ENCODE data around the gene DSCAML1. TPM values are rescaled to one million over a fixed set of nuclear protein-coding genes. Genes with fewer than 3 reads are reported as not detected.
A peak's percentile ranks its signal among the peaks of the same experiment; 100 is the strongest.

Gene DSCAML1
- total and polyA plus RNA-seq, 2 of the 8 experiments (the other 6 are each of a cell fraction or from before 2014, with no cell fraction given) = 0.19 to 0.24 TPM

DNA sequence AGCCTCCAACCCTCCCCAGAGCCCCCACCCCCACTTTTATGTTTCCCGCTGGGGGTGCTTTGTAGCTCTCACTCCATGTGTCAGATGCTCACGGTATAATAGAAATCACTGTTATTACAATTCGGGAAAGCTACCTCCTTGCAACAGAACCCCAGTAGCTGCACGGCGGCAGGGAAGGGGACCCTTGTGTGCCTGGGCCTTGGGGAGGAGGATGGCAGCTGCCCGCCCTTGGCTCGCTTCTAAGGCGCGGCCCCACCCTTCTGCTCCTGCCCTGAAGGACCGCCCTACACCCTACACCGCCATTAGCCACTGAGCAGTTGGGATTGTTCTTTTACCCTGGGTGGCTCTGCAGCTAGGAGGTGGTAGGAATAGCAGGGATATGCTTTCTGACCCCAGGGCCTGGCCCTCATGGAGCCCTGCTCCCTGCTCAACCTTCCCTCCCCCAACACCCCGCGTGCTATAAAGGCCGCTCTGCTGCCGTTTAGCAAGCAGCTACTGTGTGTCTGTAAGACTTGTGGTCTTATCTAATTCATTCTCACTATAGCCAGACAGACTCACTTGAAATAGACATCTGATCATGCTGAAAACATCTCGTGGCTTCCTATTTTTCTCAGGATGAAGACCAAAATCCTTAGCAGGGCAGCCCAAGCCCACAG lies 249.7 kb downstream of the DSCAML1 start:
- DNase-seq (ENCODE audit: low read depth in 1 of 2, low spot score in 2 of 2) (no peak), FAIRE-seq (no peak)
- H2BK15ac ChIP-seq (ENCODE audit: low read length) = peak overlapping the region; percentile 25; the same call in 1 of the 2 replicates
- no peak overlapping the region for H4K5ac ChIP-seq (ENCODE audit: insufficient read length, low read depth, low read length)
- H2BK20ac ChIP-seq (ENCODE audit: low read length) = 0 out of 2 replicates have a peak overlapping the region, but pooled peaks have one; percentile 62
- H3K36me3 ChIP-seq (ENCODE audit: control insufficient read depth in 2 of 4, insufficient read depth in 4 of 4, low read length in 3 of 4) = no peaks in the 10 kb centered on the region
- H2BK12ac ChIP-seq (ENCODE audit: low read depth, low read length) = peak overlapping the region; percentile 77; the same call in 1 of the 2 replicates
- no peak overlapping the region for H4K8ac ChIP-seq (ENCODE audit: extremely low read depth, insufficient read depth, low read length)
- peak overlapping the region; percentile 14; the same call in 1 of the 2 replicates for H2AFZ ChIP-seq (ENCODE audit: low read length)
- H3K4me3 ChIP-seq (ENCODE audit: extremely low read depth in 1 of 4, insufficient read depth in 2 of 4, low read depth in 3 of 4, low read length in 4 of 4) = no peak overlapping the region
- H3K4ac ChIP-seq (replicated peaks; ENCODE audit: insufficient read length, low read depth, low read length) = no peak overlapping the region
- H2BK5ac ChIP-seq (ENCODE audit: low read depth, low read length) = no peak overlapping the region
- H4K20me1 ChIP-seq (replicated peaks in 1 of 2; ENCODE audit: control insufficient read depth in 1 of 2, insufficient read depth in 2 of 2, low read length in 2 of 2) = no peaks in the 10 kb centered on the region
- peaks cover 4 to 19% (median 12%) of the 10 kb centered on the region in 4 experiments for H3K4me1 ChIP-seq (replicated peaks in 1 of 4; ENCODE audit: control insufficient read depth in 3 of 4, insufficient read depth in 4 of 4, low read length in 3 of 4)
- no peak overlapping the region for H3K27ac ChIP-seq (ENCODE audit: low read depth, low read length)
- no peak overlapping the region for H3K23ac ChIP-seq (ENCODE audit: insufficient read length)
- CTCF ChIA-PET (ENCODE audit: partially characterized antibody) = interaction anchor here (0.5 to 2.3 kb wide), 12 partner anchors 16 to 262 kb away, joined by 3 to 5 read pairs (median 4); no protein-coding TSS in a partner anchor
- H2BK120ac ChIP-seq (replicated peaks; ENCODE audit: low read depth, low read length) = no peak overlapping the region
- H2AK5ac ChIP-seq (ENCODE audit: low read depth, low read length) = no peak overlapping the region
- TF ChIP-seq RBBP5 (IDR thresholded peaks at IDR 0.05; ENCODE audit: borderline replicate concordance, low read depth, low read length) = no peak
- TF ChIP-seq, protein P1, sequence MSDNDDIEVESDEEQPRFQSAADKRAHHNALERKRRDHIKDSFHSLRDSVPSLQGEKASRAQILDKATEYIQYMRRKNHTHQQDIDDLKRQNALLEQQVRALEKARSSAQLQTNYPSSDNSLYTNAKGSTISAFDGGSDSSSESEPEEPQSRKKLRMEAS (IDR thresholded peaks at IDR 0.05) = 0 out of 2 replicates have a peak, but pooled peaks have one; percentile 56
- peak; percentile 31 for TF ChIP-seq KDM4A (IDR thresholded peaks at IDR 0.05; ENCODE audit: low read depth, low read length, severe bottlenecking)
- TF ChIP-seq, protein P2, sequence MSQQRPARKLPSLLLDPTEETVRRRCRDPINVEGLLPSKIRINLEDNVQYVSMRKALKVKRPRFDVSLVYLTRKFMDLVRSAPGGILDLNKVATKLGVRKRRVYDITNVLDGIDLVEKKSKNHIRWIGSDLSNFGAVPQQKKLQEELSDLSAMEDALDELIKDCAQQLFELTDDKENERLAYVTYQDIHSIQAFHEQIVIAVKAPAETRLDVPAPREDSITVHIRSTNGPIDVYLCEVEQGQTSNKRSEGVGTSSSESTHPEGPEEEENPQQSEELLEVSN (IDR thresholded peaks at IDR 0.05) = peak; percentile 50
- TF ChIP-seq ATF2 (IDR thresholded peaks at IDR 0.05; ENCODE audit: low read length) = no peak
- TF ChIP-seq FOSL1 (IDR thresholded peaks at IDR 0.05; ENCODE audit: insufficient read depth, low read depth, low read length) = no peak
- TF ChIP-seq SIRT6 (IDR thresholded peaks at IDR 0.05; ENCODE audit: low read length) = no peak
- TF ChIP-seq SUZ12 (IDR thresholded peaks at IDR 0.05; ENCODE audit: low read length) = no peak
- peak overlapping the region; percentile 19; a peak in 3 of 4 replicates for H3K4me2 ChIP-seq (ENCODE audit: insufficient read depth in 1 of 2, low read depth in 2 of 2, low read length in 2 of 2)
- H3K18ac ChIP-seq (ENCODE audit: extremely low read depth, low read length) = no peak overlapping the region; the same call in 1 of the 2 replicates
- H3K23me2 ChIP-seq (ENCODE audit: low read depth, low read length) = no peaks in the 10 kb centered on the region; the same call in 1 of the 2 replicates
- peak overlapping the region; percentile 67 for H4K91ac ChIP-seq (replicated peaks; ENCODE audit: insufficient read length, low read length)
- no peaks in the 10 kb centered on the region for H3K79me1 ChIP-seq (ENCODE audit: low read depth, low read length)
- no peaks in the 10 kb centered on the region for H3K9me3 ChIP-seq (ENCODE audit: insufficient read depth in 2 of 2, low read depth in 1 of 2, low read length in 1 of 2)
- POLR2A ChIA-PET (ENCODE audit: partially characterized antibody) = no interaction called here
- H3K9ac ChIP-seq (replicated peaks in 1 of 4; ENCODE audit: extremely low read depth in 1 of 4, low read depth in 3 of 4, low read length in 3 of 4) = 0 out of 7 replicates have a peak overlapping the region, but pooled peaks of 1 of the 4 experiments have one; percentile 14
- no peak overlapping the region for H3K14ac ChIP-seq (ENCODE audit: insufficient read length)
- H3K79me2 ChIP-seq (ENCODE audit: control insufficient read depth in 1 of 2, insufficient read depth in 2 of 2, low read length in 2 of 2) = no peaks in the 10 kb centered on the region
- no peak overlapping the region for H3K56ac ChIP-seq (replicated peaks; ENCODE audit: insufficient read length, low read depth, low read length)
- WGBS, 2 experiments (ENCODE audit: extremely low coverage in 1 of 2, insufficient coverage in 1 of 2, insufficient read length in 1 of 2, insufficient replicate concordance in 2 of 2, low coverage in 1 of 2, low lambda C conversion rate in 2 of 2, missing lambda C conversion rate in 1 of 2) = 56% methylated on average over 13 of the region's 16 CpGs; no CpG with 5 or more reads in 1 of the 2 experiments
- peaks cover 0 to 6% (median 0%) of the 10 kb centered on the region in 4 experiments; a peak in 3 of 7 replicates for H3K27me3 ChIP-seq (replicated peaks in 1 of 4; ENCODE audit: control insufficient read depth in 3 of 4, extremely low read depth in 1 of 4, insufficient read depth in 3 of 4, low read length in 3 of 4)

Data from H1 (cell line).